HEK293T (cell line): Measurements from ENCODE around the gene CCDC83.

Experiments used
- ARNT ChIP-seq: fragments of 450-650 bp; IDR thresholded peaks from 2 replicates; pipeline ENCODE4 v1.6.1; 2017; ENCODE audit warnings: mild to moderate bottlenecking
- CTBP1 ChIP-seq: fragments of 450-650 bp; IDR thresholded peaks from 2 replicates; pipeline ENCODE4 v1.6.1; 2016; ENCODE audit warnings: borderline replicate concordance
- ELF4 ChIP-seq: fragments of 450-650 bp; IDR thresholded peaks from 2 replicates; pipeline ENCODE4 v1.6.1; 2017; ENCODE audit warnings: antibody characterized with exemption
- FOXA1 ChIP-seq: fragments of 450-650 bp; IDR thresholded peaks from 2 replicates; pipeline ENCODE4 v1.6.1; 2016; ENCODE audit warnings: mild to moderate bottlenecking
- FOXK2 ChIP-seq: fragments of 450-650 bp; IDR thresholded peaks from 2 replicates; pipeline ENCODE4 v1.6.1; 2016; ENCODE audit warnings: mild to moderate bottlenecking
- FOXM1 ChIP-seq: fragments of 450-650 bp; IDR thresholded peaks from 2 replicates; pipeline ENCODE4 v1.6.1; 2017; ENCODE audit warnings: mild to moderate bottlenecking, borderline replicate concordance
- HDGF ChIP-seq: fragments of 450-650 bp; IDR thresholded peaks from 2 replicates; pipeline ENCODE4 v1.6.1; 2017; ENCODE audit warnings: antibody characterized with exemption, borderline replicate concordance
- L3MBTL2 ChIP-seq: fragments of 450-650 bp; conservative IDR thresholded peaks from 2 replicates; pipeline ENCODE4 v1.6.1; 2016; ENCODE audit warnings: mild to moderate bottlenecking
- NFRKB ChIP-seq: fragments of 450-650 bp; IDR thresholded peaks from 2 replicates; pipeline ENCODE4 v1.6.1; 2016; ENCODE audit warnings: mild to moderate bottlenecking, moderate library complexity
- SP1 ChIP-seq: fragments of 450-650 bp; IDR thresholded peaks from 2 replicates; pipeline ENCODE4 v1.6.1; 2017
- TARDBP ChIP-seq: fragments of 450-650 bp; IDR thresholded peaks from 2 replicates; pipeline ENCODE4 v1.6.1; 2016
- ZNF384 ChIP-seq: fragments of 450-650 bp; IDR thresholded peaks from 2 replicates; pipeline ENCODE4 v1.6.1; 2016

DNA sequence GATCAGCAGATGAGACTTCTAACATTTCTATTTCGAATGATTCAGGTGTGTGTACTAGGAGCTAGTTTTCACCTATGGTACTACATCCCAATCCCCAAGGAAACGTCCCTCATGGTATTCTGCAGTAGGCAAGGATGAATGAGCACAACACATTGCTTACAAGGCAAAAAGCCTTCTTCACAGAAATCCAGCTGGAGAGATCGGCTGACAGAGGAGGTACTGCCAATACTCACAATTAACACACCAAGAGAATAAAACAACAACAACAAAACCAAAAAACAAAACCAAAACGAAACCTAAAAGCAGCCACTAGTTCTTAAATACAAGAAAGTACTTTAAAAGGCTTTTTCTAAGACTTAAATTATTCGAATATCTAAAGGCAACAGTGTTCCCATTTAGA, 112.3 kb downstream of the CCDC83 start:
- TF ChIP-seq SP1 (no peak), ELF4 (no peak), ARNT (no peak), FOXK2 (no peak), FOXA1 (no peak), FOXM1 (no peak), L3MBTL2 (no peak), ZNF384 (no peak), TARDBP (no peak), NFRKB (no peak), HDGF (no peak), CTBP1 (no peak)
